DND-41 (cell line): Measurements from ENCODE around the gene AIF1.

ENCODE experiments used
- ATAC-seq: fragments of 200-7000 bp; cut with Tn5 transposase; 3 replicates; pipeline ENCODE4 v1.9.1; 2021; ENCODE audit warnings: low read depth; ENCODE audit not compliant: insufficient read depth
- DNase-seq: peaks from one replicate; pipeline ENCODE4 v3.0.0-alpha.2; 2020
- H2AFZ ChIP-seq: 2 replicates; pipeline ENCODE4 v1.6.0; 2012; ENCODE audit warnings: low read depth, low read length
- H3K27ac ChIP-seq: 2 replicates; pipeline ENCODE4 v1.5.1; 2012; ENCODE audit warnings: low read length, inconsistent platforms
- H3K27me3 ChIP-seq: fragments of 200-600 bp; sonication (generic); 2 replicates; pipeline ENCODE4 v1.6.0; 2012; ENCODE audit warnings: low read length, mild to moderate bottlenecking, inconsistent platforms; ENCODE audit not compliant: insufficient read depth, poor library complexity
- H3K36me3 ChIP-seq: 2 replicates; pipeline ENCODE4 v1.5.1; 2012; ENCODE audit warnings: low read length, inconsistent platforms; ENCODE audit not compliant: insufficient read depth
- H3K4me1 ChIP-seq: 2 replicates; pipeline ENCODE4 v1.5.1; 2012; ENCODE audit warnings: mild to moderate bottlenecking, low read length; ENCODE audit not compliant: insufficient read depth
- H3K4me2 ChIP-seq: 2 replicates; pipeline ENCODE4 v1.6.0; 2012; ENCODE audit warnings: mild to moderate bottlenecking, moderate library complexity, low read length, inconsistent platforms; ENCODE audit not compliant: insufficient read depth
- H3K4me3 ChIP-seq, 2 experiments: fragments of 200-600 bp in 1 of 2; shearing (Covaris generic) in 1 of 2; 2 replicates each; pipeline ENCODE4 v1.5.1; 2012 to 2016; ENCODE audit warnings: inconsistent platforms in 2 of 2, low read length in 2 of 2, mild to moderate bottlenecking in 2 of 2, low read depth in 1 of 2, moderate library complexity in 1 of 2
- H3K79me2 ChIP-seq: 2 replicates; pipeline ENCODE4 v1.6.0; 2012; ENCODE audit warnings: low read length, inconsistent platforms; ENCODE audit not compliant: insufficient read depth
- H3K9ac ChIP-seq: 2 replicates; pipeline ENCODE4 v1.6.0; 2012; ENCODE audit warnings: low read depth, mild to moderate bottlenecking, inconsistent platforms, low read length, moderate library complexity
- H3K9me3 ChIP-seq: 2 replicates; pipeline ENCODE4 v1.5.1; 2012; ENCODE audit warnings: low read length, moderate library complexity, mild to moderate bottlenecking, inconsistent platforms; ENCODE audit not compliant: insufficient read depth, severe bottlenecking
- H4K20me1 ChIP-seq: 2 replicates; pipeline ENCODE4 v1.6.0; 2012; ENCODE audit warnings: low read length; ENCODE audit not compliant: insufficient read depth
- CTCF ChIP-seq: IDR thresholded peaks from 2 replicates; pipeline ENCODE4 v1.5.1; 2012; ENCODE audit warnings: borderline replicate concordance, low read length, moderate library complexity, mild to moderate bottlenecking; ENCODE audit not compliant: poor library complexity, severe bottlenecking; ENCODE audit errors: extremely low read depth
- EZH2 ChIP-seq: IDR thresholded peaks from 3 replicates; pipeline ENCODE4 v1.6.1; 2012; ENCODE audit warnings: borderline replicate concordance, low read depth, mild to moderate bottlenecking, moderate library complexity, low read length, inconsistent platforms; ENCODE audit not compliant: severe bottlenecking

The AIF1 gene

GRCh38 chr6:31660381-31661261 is 45.6 kb downstream of the AIF1 start, which contains the start of gene C6orf47:
Gene C6orf47 (minus strand): TSS chr6:31660778. CDS start chr6:31659947, 831 bp downstream.
- Histone ChIP-seq H3K36me3 (peaks cover 72% of the 10 kb centered on the region), H3K79me2 (peaks cover 85% of the 10 kb centered on the region), H4K20me1 (peaks cover 13% of the 10 kb centered on the region), H3K27ac (peak within 1 kb of the TSS; percentile 87), H3K27me3 (no peaks in the 10 kb centered on the region), H3K4me2 (peak within 1 kb of the TSS; percentile 96), H3K4me3 (peak within 1 kb of the TSS; percentile 72 to 96), H2AFZ (peak within 1 kb of the TSS; percentile 76), H3K4me1 (peaks cover 70% of the 10 kb centered on the region), H3K9me3 (no peaks in the 10 kb centered on the region), H3K9ac (peak within 1 kb of the TSS; percentile 91)
- peak; percentile 88 for DNase-seq
- TF ChIP-seq EZH2 (no peak), CTCF (no peak)
- ATAC-seq, result peak; percentile 80

GRCh38 chr6:31661262-31662123 is 46.5 kb downstream of the AIF1 start:
- Histone ChIP-seq H3K4me2 (peak overlapping the region; percentile 96), H3K4me3 (peak overlapping the region; percentile 72 to 96), H2AFZ (peak overlapping the region; percentile 68; the same call in 1 of the 2 replicates), H3K4me1 (peaks cover 71% of the 10 kb centered on the region), H3K9me3 (no peaks in the 10 kb centered on the region), H3K27ac (peak overlapping the region; percentile 87), H3K36me3 (peaks cover 65% of the 10 kb centered on the region), H4K20me1 (peaks cover 13% of the 10 kb centered on the region), H3K27me3 (no peaks in the 10 kb centered on the region), H3K79me2 (peaks cover 89% of the 10 kb centered on the region), H3K9ac (peak overlapping the region; percentile 91)
- DNase-seq (no peak), ATAC-seq (no peak)
- TF ChIP-seq CTCF (no peak), EZH2 (no peak)

- peaks cover 66% of the 10 kb centered on the region for H3K36me3 ChIP-seq
- ATAC-seq (no peak), DNase-seq (no peak)
- H3K4me3 ChIP-seq, result peak overlapping the region in 1 of 2 experiments; percentile 7; a peak in 1 of 4 replicates
- H3K9me3 ChIP-seq, result no peaks in the 10 kb centered on the region
- no peaks in the 10 kb centered on the region for H3K27me3 ChIP-seq
- peaks cover 77% of the 10 kb centered on the region for H3K4me1 ChIP-seq
- peak overlapping the region; percentile 96 for H3K4me2 ChIP-seq
- H3K79me2 ChIP-seq, result peaks cover 93% of the 10 kb centered on the region
- H4K20me1 ChIP-seq, result peaks cover 13% of the 10 kb centered on the region
- no peak overlapping the region for H2AFZ ChIP-seq
- TF ChIP-seq CTCF (no peak), EZH2 (no peak)
- H3K27ac ChIP-seq, result 0 out of 2 replicates have a peak overlapping the region, but pooled peaks have one; percentile 9
- peak overlapping the region; percentile 29 for H3K9ac ChIP-seq
Observed at GRCh38 chr6:31662124-31662723, 47.2 kb downstream of the AIF1 start.
